H1 (cell line): ENCODE results near the gene UBE2E2. TPM values are rescaled to one million over a fixed set of nuclear protein-coding genes. Genes with fewer than 3 reads are reported as not detected.

ENCODE experiments used
- CTCF ChIA-PET: fragments of 300-600 bp; sonication (Branson Sonifier 250); formaldehyde crosslinking; loops from one replicate; lab custom pipeline; 2021; ENCODE audit not compliant: partially characterized antibody; lab: Charles Lee
- POLR2A ChIA-PET: fragments of 300-600 bp; sonication (Branson Sonifier 250); formaldehyde crosslinking; loops from one replicate; lab custom pipeline; 2021; ENCODE audit warnings: inconsistent platforms; ENCODE audit not compliant: partially characterized antibody; lab: Charles Lee
- DNase-seq, 2 experiments: peaks; one replicate each; pipeline versions ENCODE4 v3.0.0 to v3.0.0-alpha.2; 2010 to 2022; ENCODE audit warnings: low spot score in 2 of 2, low read depth in 1 of 2, mixed read lengths in 1 of 2
- FAIRE-seq: peaks from 2 replicates; lab custom pipeline; 2011; peaks lifted over from hg19 to GRCh38; lab: Jason Lieb, UNC
- H2AFZ ChIP-seq: 2 replicates; pipeline ENCODE4 v1.8.1; 2012; ENCODE audit warnings: low read length, inconsistent platforms
- H2AK5ac ChIP-seq: 2 replicates; pipeline ENCODE4 v1.6.1; 2013; ENCODE audit warnings: low read depth, low read length
- H2BK120ac ChIP-seq: replicated peaks from 2 replicates; pipeline ENCODE3; 2013; ENCODE audit warnings: low read depth, low read length, inconsistent platforms
- H2BK12ac ChIP-seq: 2 replicates; pipeline ENCODE4 v1.6.1; 2013; ENCODE audit warnings: low read depth, low read length
- H2BK15ac ChIP-seq: 2 replicates; pipeline ENCODE4 v1.6.1; 2013; ENCODE audit warnings: low read length
- H2BK20ac ChIP-seq: 2 replicates; pipeline ENCODE4 v1.6.1; 2013; ENCODE audit warnings: low read length
- H2BK5ac ChIP-seq: 2 replicates; pipeline ENCODE4 v1.6.1; 2013; ENCODE audit warnings: low read depth, low read length
- H3K14ac ChIP-seq: 2 replicates; pipeline ENCODE4 v1.6.1; 2013; ENCODE audit warnings: inconsistent platforms; ENCODE audit not compliant: insufficient read length
- H3K18ac ChIP-seq: 2 replicates; pipeline ENCODE4 v1.6.1; 2013; ENCODE audit warnings: low read length; ENCODE audit errors: extremely low read depth
- H3K23ac ChIP-seq: 2 replicates; pipeline ENCODE4 v1.6.1; 2013; ENCODE audit warnings: inconsistent platforms; ENCODE audit not compliant: insufficient read length
- H3K23me2 ChIP-seq: 2 replicates; pipeline ENCODE4 v1.6.1; 2013; ENCODE audit warnings: low read depth, low read length
- H3K27ac ChIP-seq: 2 replicates; pipeline ENCODE4 v1.6.1; 2011; ENCODE audit warnings: low read depth, low read length, inconsistent platforms
- H3K27me3 ChIP-seq, 4 experiments: replicated peaks in 1 of 4; 1 replicate in 1 of 4; 2 replicates in 3 of 4; pipeline versions ENCODE4 v1.6.1 to v1.8.1; 2011 to 2013; ENCODE audit warnings: low read length in 3 of 4, mild to moderate bottlenecking in 3 of 4, inconsistent platforms in 2 of 4, mixed read lengths in 2 of 4, moderate library complexity in 1 of 4; ENCODE audit not compliant: control insufficient read depth in 3 of 4, insufficient read depth in 3 of 4; ENCODE audit errors: extremely low read depth in 1 of 4
- H3K36me3 ChIP-seq, 4 experiments: 2 replicates each; pipeline versions ENCODE4 v1.6.1 to v1.8.1; 2011 to 2013; ENCODE audit warnings: mild to moderate bottlenecking in 4 of 4, low read length in 3 of 4, moderate library complexity in 2 of 4, control low read depth in 1 of 4, inconsistent platforms in 1 of 4; ENCODE audit not compliant: insufficient read depth in 4 of 4, control insufficient read depth in 2 of 4
- H3K4ac ChIP-seq: replicated peaks from 2 replicates; pipeline ENCODE3; 2013; ENCODE audit warnings: low read length, low read depth, mixed read lengths, inconsistent platforms; ENCODE audit not compliant: insufficient read length
- H3K4me1 ChIP-seq, 4 experiments: replicated peaks in 1 of 4; 1 replicate in 1 of 4; 2 replicates in 3 of 4; pipeline versions ENCODE4 v1.6.1 to v1.8.1; 2011 to 2013; ENCODE audit warnings: low read length in 3 of 4, inconsistent platforms in 2 of 4, mixed read lengths in 1 of 4; ENCODE audit not compliant: insufficient read depth in 4 of 4, control insufficient read depth in 3 of 4
- H3K4me2 ChIP-seq, 2 experiments: 2 replicates each; pipeline versions ENCODE4 v1.6.1 to v1.8.1; 2011 to 2013; ENCODE audit warnings: low read depth in 2 of 2, low read length in 2 of 2, control low read depth in 1 of 2, inconsistent platforms in 1 of 2, mild to moderate bottlenecking in 1 of 2; ENCODE audit not compliant: insufficient read depth in 1 of 2
- H3K4me3 ChIP-seq, 4 experiments: fragments of 200-600, 300-600 bp in 1 of 4; sonication (generic), shearing (Covaris generic), sonication (Bioruptor Twin) in 1 of 4; 2 replicates each; pipeline versions ENCODE4 v1.5.1 to v1.8.1; 2011 to 2016; ENCODE audit warnings: low read length in 4 of 4, low read depth in 3 of 4, control low read depth in 2 of 4, inconsistent platforms in 2 of 4, mild to moderate bottlenecking in 2 of 4, mixed read lengths in 1 of 4, moderate library complexity in 1 of 4; ENCODE audit not compliant: insufficient read depth in 2 of 4; ENCODE audit errors: extremely low read depth in 1 of 4
- H3K56ac ChIP-seq: replicated peaks from 2 replicates; pipeline ENCODE3; 2013; ENCODE audit warnings: low read depth, mild to moderate bottlenecking, mixed read lengths, low read length, inconsistent platforms; ENCODE audit not compliant: insufficient read length
- H3K79me1 ChIP-seq: 2 replicates; pipeline ENCODE4 v1.6.1; 2013; ENCODE audit warnings: low read depth, low read length, control low read depth
- H3K79me2 ChIP-seq, 2 experiments: 2 replicates each; pipeline versions ENCODE4 v1.6.1 to v1.8.1; 2012 to 2013; ENCODE audit warnings: low read length in 2 of 2, mild to moderate bottlenecking in 2 of 2, inconsistent platforms in 1 of 2; ENCODE audit not compliant: insufficient read depth in 2 of 2, control insufficient read depth in 1 of 2
- H3K9ac ChIP-seq, 4 experiments: replicated peaks in 1 of 4; 1 replicate in 1 of 4; 2 replicates in 3 of 4; pipeline versions ENCODE4 v1.6.1 to v1.8.1; 2011 to 2013; ENCODE audit warnings: low read depth in 3 of 4, low read length in 3 of 4, control low read depth in 2 of 4, mild to moderate bottlenecking in 2 of 4, moderate library complexity in 2 of 4, inconsistent platforms in 1 of 4; ENCODE audit errors: extremely low read depth in 1 of 4
- H3K9me3 ChIP-seq, 2 experiments: 2 replicates each; pipeline versions ENCODE4 v1.6.1 to v1.8.1; 2012 to 2013; ENCODE audit warnings: mild to moderate bottlenecking in 2 of 2, moderate library complexity in 2 of 2, control low read depth in 1 of 2, inconsistent platforms in 1 of 2, low read depth in 1 of 2, low read length in 1 of 2, mixed read lengths in 1 of 2; ENCODE audit not compliant: insufficient read depth in 2 of 2
- H4K20me1 ChIP-seq, 2 experiments: replicated peaks in 1 of 2; 2 replicates each; pipeline versions ENCODE3 to v1.8.1; 2011 to 2013; ENCODE audit warnings: inconsistent platforms in 2 of 2, low read length in 2 of 2, mild to moderate bottlenecking in 1 of 2; ENCODE audit not compliant: insufficient read depth in 2 of 2, control insufficient read depth in 1 of 2
- H4K5ac ChIP-seq: 2 replicates; pipeline ENCODE4 v1.6.1; 2013; ENCODE audit warnings: low read length, low read depth, mixed read lengths, inconsistent platforms; ENCODE audit not compliant: insufficient read length
- H4K8ac ChIP-seq: 2 replicates; pipeline ENCODE4 v1.8.0; 2013; ENCODE audit warnings: mild to moderate bottlenecking, moderate library complexity, low read length, inconsistent platforms; ENCODE audit not compliant: insufficient read depth; ENCODE audit errors: extremely low read depth
- H4K91ac ChIP-seq: replicated peaks from 2 replicates; pipeline ENCODE3; 2013; ENCODE audit warnings: low read length, mixed read lengths, inconsistent platforms; ENCODE audit not compliant: insufficient read length
- ASH2L ChIP-seq: fragments of 200-600, 300-600 bp; sonication (generic); IDR thresholded peaks from one replicate; pipeline ENCODE4 v1.7.1; 2017; ENCODE audit warnings: low read length
- BACH1 ChIP-seq: IDR thresholded peaks from 2 replicates; pipeline ENCODE4 v1.6.1; 2012; ENCODE audit warnings: low read length, improper control_type of control experiment
- CBX5 ChIP-seq: fragments of 300-800, 300-1000 bp; sonication (generic); IDR thresholded peaks from 2 replicates; pipeline ENCODE4 v1.7.1; 2016; ENCODE audit warnings: antibody characterized with exemption, low read length, low read depth
- CBX8 ChIP-seq: fragments of 300-800, 300-1000 bp; sonication (generic); IDR thresholded peaks from 2 replicates; pipeline ENCODE4 v1.7.1; 2016; ENCODE audit warnings: low read depth, low read length, borderline replicate concordance
- CEBPB ChIP-seq: IDR thresholded peaks from 2 replicates; pipeline ENCODE4 v1.6.1; 2012; ENCODE audit warnings: low read depth, low read length
- CHD2 ChIP-seq: IDR thresholded peaks from 2 replicates; pipeline ENCODE4 v1.6.1; 2012; ENCODE audit warnings: low read length, improper control_type of control experiment
- GABPA ChIP-seq: IDR thresholded peaks from 2 replicates; pipeline ENCODE4 v1.6.1; 2011; ENCODE audit warnings: mild to moderate bottlenecking, low read length, moderate library complexity, borderline replicate concordance; ENCODE audit not compliant: insufficient read depth
- JUND ChIP-seq: IDR thresholded peaks from 2 replicates; pipeline ENCODE4 v1.6.1; 2011; ENCODE audit warnings: mild to moderate bottlenecking, improper control_type of control experiment, low read length
- KDM5A ChIP-seq: fragments of 200-600 bp; IDR thresholded peaks from 2 replicates; pipeline ENCODE4 v1.7.1; 2012; ENCODE audit warnings: mild to moderate bottlenecking, low read length, inconsistent platforms, mixed read lengths
- NANOG ChIP-seq: IDR thresholded peaks from 2 replicates; pipeline ENCODE4 v1.6.1; 2011; ENCODE audit warnings: low read length, low read depth, mild to moderate bottlenecking, inconsistent platforms; ENCODE audit not compliant: insufficient read depth, poor library complexity, severe bottlenecking
- RAD21 ChIP-seq, 2 experiments: IDR thresholded peaks in 1 of 2; conservative IDR thresholded peaks in 1 of 2; 2 replicates each; pipeline ENCODE4 v1.6.1; 2011; ENCODE audit warnings: low read depth in 2 of 2, low read length in 2 of 2, improper control_type of control experiment in 1 of 2, inconsistent platforms in 1 of 2, mild to moderate bottlenecking in 1 of 2, moderate library complexity in 1 of 2
- RNF2 ChIP-seq: fragments of 200-900, 300-1000 bp; sonication (generic); IDR thresholded peaks from 2 replicates; pipeline ENCODE4 v1.7.1; 2016; ENCODE audit warnings: borderline replicate concordance, low read depth, mild to moderate bottlenecking, antibody characterized with exemption, low read length; ENCODE audit not compliant: poor library complexity, severe bottlenecking; ENCODE audit errors: missing control alignments
- SIX5 ChIP-seq: IDR thresholded peaks from 2 replicates; pipeline ENCODE4 v1.6.1; 2011; ENCODE audit warnings: mild to moderate bottlenecking, low read depth, low read length
- SP1 ChIP-seq: IDR thresholded peaks from 2 replicates; pipeline ENCODE4 v1.6.1; 2011; ENCODE audit warnings: low read depth, low read length
- SUZ12 ChIP-seq: fragments of 200-600 bp; sonication (generic); IDR thresholded peaks from 2 replicates; pipeline ENCODE4 v1.6.1; 2012; ENCODE audit warnings: mild to moderate bottlenecking, inconsistent platforms, low read length, moderate library complexity, mixed read lengths
- WGBS, 2 experiments: shearing (Covaris generic) in 1 of 2; methylation state at CpG; one replicate each; pipeline versions ENCODE4 v1.1.6 to v1.1.7; 2013 to 2015; ENCODE audit warnings: low lambda C conversion rate in 2 of 2, mixed read lengths in 2 of 2, inconsistent platforms in 1 of 2, low coverage in 1 of 2, missing lambda C conversion rate in 1 of 2; ENCODE audit not compliant: insufficient replicate concordance in 2 of 2, insufficient coverage in 1 of 2, insufficient read length in 1 of 2; ENCODE audit errors: extremely low coverage in 1 of 2, missing lambda C conversion rate in 1 of 2; 5-methylcytosine and 5-hydroxymethylcytosine counted together
- polyA plus RNA-seq, 7 experiments: library from polyadenylated mRNA; depleted of rRNA in 3 of 7; stranded (reverse) in 5 of 7; unstranded in 2 of 7; fragments of >200 nt in 5 of 7; fragments of 200-250 nt in 2 of 7; gene quantifications; 1 replicate in 5 of 7; 2 replicates in 1 of 7; 4 replicates in 1 of 7; pipeline versions ENCODE4 v1.2.1 to v1.2.3, GENCODE V29; 2011 to 2013; ENCODE audit warnings: missing spikeins in 2 of 7, mixed read lengths in 2 of 7
- total RNA-seq: library from RNA; stranded (reverse); fragmentation: NEBNext Ultra II Directional; extraction: Animal tissue kit (Norgen Biotek cat#: 25700); gene quantifications from 2 replicates; pipeline ENCODE4 v1.2.1, GENCODE V29; 2021

Gene UBE2E2
- total and polyA plus RNA-seq, 2 of the 8 experiments (the other 6 are each of a cell fraction or from before 2014, with no cell fraction given) = 57.6 to 70.6 TPM

DNA sequence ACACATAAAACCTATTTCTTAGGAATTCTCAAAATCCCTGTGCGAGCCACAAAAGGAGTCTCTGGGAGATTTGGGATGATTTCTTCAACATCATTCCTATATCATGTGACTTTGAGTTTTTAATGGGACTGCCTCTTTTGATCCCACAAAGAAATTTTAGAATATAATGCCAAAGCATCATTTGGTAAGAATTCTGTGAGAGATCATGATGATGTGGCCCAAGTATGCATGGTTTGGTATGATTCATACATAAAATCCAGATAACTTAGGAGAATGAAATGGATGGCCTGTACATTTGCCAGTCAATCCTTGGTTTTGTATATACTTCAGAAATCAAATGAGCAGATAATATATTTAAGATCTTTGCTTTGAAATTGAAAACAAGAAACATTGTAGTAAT, 61.3 kb downstream of the UBE2E2 start:
- Histone ChIP-seq H3K27ac (no peak overlapping the region), H3K9ac (no peak overlapping the region), H3K9me3 (no peaks in the 10 kb centered on the region), H3K18ac (no peak overlapping the region), H3K79me2 (peaks cover 0 to 8% of the 10 kb centered on the region in 2 experiments; a peak in 2 of 4 replicates), H2BK5ac (no peak overlapping the region), H3K4ac (no peak overlapping the region), H3K79me1 (peaks cover 5% of the 10 kb centered on the region; the same call in 1 of the 2 replicates), H3K36me3 (no peaks in the 10 kb centered on the region), H3K56ac (no peak overlapping the region), H4K91ac (no peak overlapping the region), H4K5ac (no peak overlapping the region), H3K4me2 (no peak overlapping the region), H3K4me1 (no peaks in the 10 kb centered on the region), H3K23ac (no peak overlapping the region), H2BK12ac (no peak overlapping the region), H3K4me3 (no peak overlapping the region), H2BK20ac (no peak overlapping the region), H4K8ac (no peak overlapping the region), H2BK15ac (no peak overlapping the region), H4K20me1 (peaks cover 0 to 1% of the 10 kb centered on the region in 2 experiments), H3K27me3 (peaks cover 0 to 1% (median 0%) of the 10 kb centered on the region in 4 experiments; a peak in 1 of 7 replicates), H2BK120ac (no peak overlapping the region), H3K23me2 (no peaks in the 10 kb centered on the region), H3K14ac (no peak overlapping the region), H2AFZ (no peak overlapping the region), H2AK5ac (no peak overlapping the region)
- CTCF ChIA-PET = no interaction called here
- POLR2A ChIA-PET = no interaction called here
- FAIRE-seq (no peak), DNase-seq (no peak)
- WGBS, 2 experiments = 100% methylated on average over 1 of the region's 1 CpG; no CpG with 5 or more reads in 1 of the 2 experiments
- TF ChIP-seq CHD2 (no peak), RAD21 (IDR thresholded peaks at IDR 0.05 in 1 of 2, conservative IDR thresholded peaks at IDR 0.05 in 1 of 2; ENCODE audit: low read depth in 2 of 2, low read length in 2 of 2) (no peak), CEBPB (no peak), KDM5A (no peak), RNF2 (no peak), JUND (no peak), NANOG (no peak), ASH2L (no peak), SIX5 (no peak), SP1 (no peak), SUZ12 (no peak), CBX8 (no peak), GABPA (no peak), BACH1 (no peak), CBX5 (no peak)
